Measurements from ENCODE around the gene MSI2. TPM values are rescaled to one million over a fixed set of nuclear protein-coding genes. Genes with fewer than 3 reads are reported as not detected.

Gene MSI2
- total RNA-seq, 1 experiment from 2014 or later: 174 TPM

- Mint-ChIP-seq H3K4me3 (ENCODE audit: unreplicated experiment) (peak overlapping the region; percentile 6), H3K27ac (ENCODE audit: unreplicated experiment) (peak overlapping the region; percentile 80)
- peaks cover 27% of the 10 kb centered on the region for H3K4me1 ChIP-seq
These were observed 157.7 kb downstream of the MSI2 start for GRCh38 chr17:57413848-57414651.

DNA sequence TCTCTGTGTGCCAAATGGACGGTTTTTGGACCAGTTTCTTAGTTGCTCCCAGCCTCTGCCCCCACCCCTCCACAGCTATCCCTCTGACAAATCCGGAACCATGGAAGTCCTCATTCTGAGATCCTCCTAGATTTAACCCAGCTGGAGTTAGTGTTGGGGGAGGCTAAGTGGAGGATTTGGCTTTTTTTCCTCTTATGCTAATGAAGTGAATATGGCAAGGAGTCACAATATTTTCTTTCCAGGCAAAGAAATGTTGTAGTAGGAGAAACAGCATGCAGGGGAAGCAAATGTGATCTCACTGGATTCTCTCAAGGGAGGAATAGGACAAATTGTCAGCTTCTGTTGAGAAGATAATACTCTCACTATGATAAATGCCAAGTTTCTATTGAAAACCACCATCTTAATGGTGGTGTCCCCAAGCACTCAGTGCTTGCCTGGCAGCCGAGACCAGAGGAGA, 159.5 kb downstream of the MSI2 start:
- no TSS peak for BruUV-seq (replicated peaks)
- intact Hi-C loops (cut with micrococcal nuclease; ENCODE audit: unreplicated experiment): no loop called here
- Mint-ChIP-seq H3K27me3 (ENCODE audit: insufficient read depth, unreplicated experiment) (no peaks in the 10 kb centered on the region), H3K4me3 (ENCODE audit: unreplicated experiment) (no peak overlapping the region), H3K4me1 (ENCODE audit: low read depth, unreplicated experiment) (peaks cover 20% of the 10 kb centered on the region), H3K27ac (ENCODE audit: unreplicated experiment) (peak overlapping the region; percentile 80), H3K9me3 (ENCODE audit: unreplicated experiment) (no peaks in the 10 kb centered on the region), H3K36me3 (ENCODE audit: insufficient read depth, unreplicated experiment) (peaks cover 50% of the 10 kb centered on the region)
- peaks cover 27% of the 10 kb centered on the region for H3K4me1 ChIP-seq
- H3K27me3 ChIP-seq (replicated peaks; ENCODE audit: control insufficient read depth, insufficient read depth, low read length): no peaks in the 10 kb centered on the region
- H3K36me3 ChIP-seq (ENCODE audit: control insufficient read depth, insufficient read depth, low read length): 0 out of 2 replicates have a peak, but pooled peaks cover 2% of the 10 kb centered on the region
- no peak overlapping the region for H3K4me3 ChIP-seq (ENCODE audit: low read depth, low read length)
- ChIA-PET POLR2A (no interaction called here), CTCF (no interaction called here)
- DNase-seq: no peak
- no peaks in the 10 kb centered on the region for H3K9me3 ChIP-seq
- TF ChIP-seq CTCF (IDR thresholded peaks at IDR 0.05; ENCODE audit: insufficient read depth in 1 of 2, low read depth in 1 of 2, low read length in 1 of 2, severe bottlenecking in 1 of 2, unreplicated experiment in 1 of 2): no peak

More at GRCh38 chr17:57413848-57414651, 157.7 kb downstream of the MSI2 start:
- 0 out of 2 replicates have a peak, but pooled peaks cover 2% of the 10 kb centered on the region for H3K36me3 ChIP-seq (ENCODE audit: control insufficient read depth, insufficient read depth, low read length)
- H3K9me3 ChIP-seq: no peaks in the 10 kb centered on the region
- no peak overlapping the region for H3K4me3 ChIP-seq (ENCODE audit: low read depth, low read length)
- DNase-seq: peak; percentile 73 to 92
- no peak for TF ChIP-seq CTCF (IDR thresholded peaks at IDR 0.05; ENCODE audit: insufficient read depth in 1 of 2, low read depth in 1 of 2, low read length in 1 of 2, severe bottlenecking in 1 of 2, unreplicated experiment in 1 of 2)
- intact Hi-C loops (cut with micrococcal nuclease; ENCODE audit: unreplicated experiment): no loop called here
- no peaks in the 10 kb centered on the region for H3K9me3 Mint-ChIP-seq (ENCODE audit: unreplicated experiment)
- H3K27me3 Mint-ChIP-seq (ENCODE audit: insufficient read depth, unreplicated experiment): no peaks in the 10 kb centered on the region
- ChIA-PET POLR2A (interaction anchor here (0.6 kb wide), 1 partner anchor 325 kb away, joined by 5 read pairs; no protein-coding TSS in a partner anchor), CTCF (interaction anchor here (1.5 kb wide), 1 partner anchor 171 kb away, joined by 9 read pairs; no protein-coding TSS in a partner anchor)
- H3K4me1 Mint-ChIP-seq (ENCODE audit: low read depth, unreplicated experiment): peaks cover 20% of the 10 kb centered on the region
- H3K36me3 Mint-ChIP-seq (ENCODE audit: insufficient read depth, unreplicated experiment): peaks cover 54% of the 10 kb centered on the region
- no TSS peak for BruUV-seq (replicated peaks)
- no peaks in the 10 kb centered on the region for H3K27me3 ChIP-seq (replicated peaks; ENCODE audit: control insufficient read depth, insufficient read depth, low read length)

GRCh38 chr17:57416369-57416768, 160.0 kb downstream of the MSI2 start:
- peaks cover 20% of the 10 kb centered on the region for H3K4me1 Mint-ChIP-seq (ENCODE audit: low read depth, unreplicated experiment)
- POLR2A ChIA-PET: no interaction called here

More at GRCh38 chr17:57416369-57416768, 160.0 kb downstream of the MSI2 start:
- CTCF ChIA-PET: no interaction called here
- no peaks in the 10 kb centered on the region for H3K27me3 Mint-ChIP-seq (ENCODE audit: insufficient read depth, unreplicated experiment)
- H3K4me3 Mint-ChIP-seq (ENCODE audit: unreplicated experiment): no peak overlapping the region
- TF ChIP-seq CTCF (IDR thresholded peaks at IDR 0.05; ENCODE audit: insufficient read depth in 1 of 2, low read depth in 1 of 2, low read length in 1 of 2, severe bottlenecking in 1 of 2, unreplicated experiment in 1 of 2): no peak
- Histone ChIP-seq H3K36me3 (ENCODE audit: control insufficient read depth, insufficient read depth, low read length) (0 out of 2 replicates have a peak, but pooled peaks cover 2% of the 10 kb centered on the region), H3K4me3 (ENCODE audit: low read depth, low read length) (no peak overlapping the region), H3K9me3 (no peaks in the 10 kb centered on the region), H3K27me3 (replicated peaks; ENCODE audit: control insufficient read depth, insufficient read depth, low read length) (no peaks in the 10 kb centered on the region), H3K4me1 (peaks cover 27% of the 10 kb centered on the region)
- H3K36me3 Mint-ChIP-seq (ENCODE audit: insufficient read depth, unreplicated experiment): peaks cover 56% of the 10 kb centered on the region
- BruUV-seq (replicated peaks): no TSS peak
- peak overlapping the region; percentile 80 for H3K27ac Mint-ChIP-seq (ENCODE audit: unreplicated experiment)
- no peaks in the 10 kb centered on the region for H3K9me3 Mint-ChIP-seq (ENCODE audit: unreplicated experiment)
- DNase-seq: no peak
- intact Hi-C loops (cut with micrococcal nuclease; ENCODE audit: unreplicated experiment): no loop called here
